PC-3 (cell line): ENCODE measurements around the gene TTC23L. TPM values are rescaled to one million over a fixed set of nuclear protein-coding genes. Genes with fewer than 3 reads are reported as not detected.

Experiments
- ATAC-seq: fragments of 200-7000 bp; cut with Tn5 transposase; 2 replicates; pipeline ENCODE4 v1.9.1; 2020; ENCODE audit warnings: mild to moderate bottlenecking, moderate library complexity
- BruUV-seq: library from RNA; stranded (reverse); fragments of 400-500 nt; replicated peaks from 2 replicates; lab custom pipeline; 2021; lab: Mats Ljungman, UMichigan
- CTCF ChIA-PET: fragments of 300-600 bp; sonication (Branson Sonifier 250); formaldehyde crosslinking; loops from one replicate; lab custom pipeline; 2022; ENCODE audit warnings: antibody characterized with exemption; lab: Charles Lee
- POLR2A ChIA-PET: fragments of 300-600 bp; sonication (Branson Sonifier 250); formaldehyde crosslinking; loops from one replicate; lab custom pipeline; 2022; ENCODE audit warnings: antibody characterized with exemption; ENCODE audit not compliant: unreplicated experiment; lab: Charles Lee
- DNase-seq: peaks from one replicate; pipeline ENCODE4 v3.0.0-alpha.2; 2015
- H2AFZ ChIP-seq: fragments of 300-600 bp; sonication (generic); 2 replicates; pipeline ENCODE4 v1.6.0; 2016; ENCODE audit warnings: antibody characterized with exemption, low read length
- H3F3A ChIP-seq: fragments of 300-600 bp; sonication (generic); one replicate; pipeline ENCODE4 v1.6.0; 2017; ENCODE audit warnings: antibody characterized with exemption, low read length, control low read depth, mild to moderate bottlenecking; ENCODE audit not compliant: unreplicated experiment
- H3K27ac ChIP-seq: fragments of 300-600 bp; sonication (generic); 2 replicates; pipeline ENCODE4 v1.5.1; 2016; ENCODE audit warnings: mild to moderate bottlenecking, low read length
- H3K27me3 ChIP-seq: fragments of 300-600 bp; sonication (generic); 2 replicates; pipeline ENCODE4 v1.6.1; 2016; ENCODE audit warnings: low read length, mixed read lengths
- H3K36me3 ChIP-seq: fragments of 300-600 bp; sonication (generic); 2 replicates; pipeline ENCODE4 v1.6.1; 2016; ENCODE audit warnings: low read depth, mixed run types, low read length, mixed read lengths
- H3K4me1 ChIP-seq: fragments of 300-600 bp; sonication (generic); 2 replicates; pipeline ENCODE4 v1.5.1; 2016; ENCODE audit warnings: low read length; ENCODE audit not compliant: insufficient read depth
- H3K4me2 ChIP-seq: fragments of 300-600 bp; sonication (generic); 2 replicates; pipeline ENCODE4 v1.6.0; 2016; ENCODE audit warnings: low read length
- H3K4me3 ChIP-seq: fragments of 300-600 bp; sonication (generic); 2 replicates; pipeline ENCODE4 v1.5.1; 2016; ENCODE audit warnings: mild to moderate bottlenecking, low read length, mixed read lengths
- H3K79me2 ChIP-seq: fragments of 300-600 bp; sonication (generic); 2 replicates; pipeline ENCODE4 v1.6.1; 2017; ENCODE audit warnings: low read length, mixed read lengths
- H3K9ac ChIP-seq: fragments of 300-600 bp; sonication (generic); 2 replicates; pipeline ENCODE4 v1.6.0; 2016; ENCODE audit warnings: mild to moderate bottlenecking, low read length
- H3K9me2 ChIP-seq: fragments of 300-600 bp; sonication (generic); replicated peaks from 2 replicates; pipeline ENCODE4 v1.6.1; 2016; ENCODE audit warnings: mixed run types, low read length, mixed read lengths
- H3K9me3 ChIP-seq: fragments of 300-600 bp; sonication (generic); 2 replicates; pipeline ENCODE4 v1.6.1; 2016; ENCODE audit warnings: low read length, mixed read lengths
- H4K20me1 ChIP-seq: fragments of 300-600 bp; sonication (generic); 2 replicates; pipeline ENCODE4 v1.6.1; 2016; ENCODE audit warnings: low read length, mixed read lengths
- EZH2 ChIP-seq: fragments of 300-600 bp; sonication (generic); IDR thresholded peaks from one replicate; pipeline ENCODE4 v1.6.1; 2017; ENCODE audit warnings: antibody characterized with exemption, mild to moderate bottlenecking, low read length; ENCODE audit not compliant: unreplicated experiment
- EZH2phosphoT487 ChIP-seq: fragments of 300-600 bp; sonication (generic); IDR thresholded peaks from 2 replicates; pipeline ENCODE4 v1.6.1; 2018; ENCODE audit warnings: mild to moderate bottlenecking, antibody characterized with exemption, low read length, borderline replicate concordance
- intact Hi-C: fragments of 100-400 bp; cut with micrococcal nuclease; formaldehyde crosslinking; loops from 2 replicates; pipeline ENCODE4 v1.9.0; 2023
- total RNA-seq: library from RNA; depleted of rRNA; stranded (reverse); fragments of >200 nt; gene quantifications from 2 replicates; pipeline ENCODE4 v1.2.3, GENCODE V29; 2014
- TF ChIP-seq, protein P1 (sequence below): fragments of 300-600 bp; sonication (generic); conservative IDR thresholded peaks from 2 replicates; pipeline ENCODE4 v1.5.1; 2017; ENCODE audit warnings: antibody characterized with exemption, low read depth, mild to moderate bottlenecking, low read length

TTC23L gene
- total RNA-seq, 1 experiment from 2014 or later = 0.84 TPM

DNA sequence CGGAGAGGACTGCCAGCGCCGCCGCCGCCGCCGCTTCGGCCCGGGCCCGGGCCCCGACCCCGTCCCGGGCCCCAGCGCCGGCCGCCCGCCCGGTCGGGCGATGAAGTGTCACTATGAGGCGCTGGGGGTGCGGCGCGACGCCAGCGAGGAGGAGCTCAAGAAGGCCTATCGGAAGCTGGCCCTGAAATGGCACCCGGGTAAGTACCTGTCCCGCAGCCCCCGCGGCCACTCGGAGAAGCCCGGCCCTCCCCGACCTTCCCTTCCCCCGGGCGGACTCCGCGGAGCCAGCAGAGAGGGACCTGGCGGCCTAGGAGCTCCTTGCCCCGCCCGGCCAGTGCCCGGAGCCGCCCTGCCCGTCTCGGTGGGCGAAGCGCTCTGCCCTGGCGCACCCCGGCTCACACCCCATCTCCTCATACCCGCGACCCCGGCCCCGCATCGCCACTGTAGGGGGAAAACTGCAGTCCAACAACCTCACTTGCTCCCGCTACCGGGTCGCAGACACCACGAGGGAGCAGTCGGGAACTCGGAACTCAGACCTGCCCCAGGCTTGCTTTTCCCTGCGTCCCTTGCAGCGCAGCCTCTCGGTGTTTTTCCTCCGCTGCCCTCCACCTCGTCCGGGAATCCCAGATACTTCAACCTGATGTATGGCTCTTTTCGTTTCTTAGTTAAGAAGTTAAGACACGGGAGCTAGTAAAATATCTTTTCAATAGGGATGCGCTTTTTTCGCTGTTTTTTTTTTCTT lies 90.9 kb downstream of the TTC23L start:
- intact Hi-C loops = loop anchor here (2.0 kb wide), 2 partner anchors 29 to 73 kb away; no protein-coding TSS in a partner anchor
- no peaks in the 10 kb centered on the region for H3K9me2 ChIP-seq
- POLR2A ChIA-PET = interaction anchor here (0.5 to 0.6 kb wide), 7 partner anchors 13 to 1530 kb away, joined by 3 to 8 read pairs (median 4); no protein-coding TSS in a partner anchor
- ATAC-seq (peak; percentile 66), DNase-seq (peak; percentile 80)
- H3K27ac ChIP-seq = peak overlapping the region; percentile 48
- H3K9me3 ChIP-seq = no peaks in the 10 kb centered on the region
- TF ChIP-seq EZH2 (no peak), EZH2phosphoT487 (no peak)
- TF ChIP-seq, protein P1, sequence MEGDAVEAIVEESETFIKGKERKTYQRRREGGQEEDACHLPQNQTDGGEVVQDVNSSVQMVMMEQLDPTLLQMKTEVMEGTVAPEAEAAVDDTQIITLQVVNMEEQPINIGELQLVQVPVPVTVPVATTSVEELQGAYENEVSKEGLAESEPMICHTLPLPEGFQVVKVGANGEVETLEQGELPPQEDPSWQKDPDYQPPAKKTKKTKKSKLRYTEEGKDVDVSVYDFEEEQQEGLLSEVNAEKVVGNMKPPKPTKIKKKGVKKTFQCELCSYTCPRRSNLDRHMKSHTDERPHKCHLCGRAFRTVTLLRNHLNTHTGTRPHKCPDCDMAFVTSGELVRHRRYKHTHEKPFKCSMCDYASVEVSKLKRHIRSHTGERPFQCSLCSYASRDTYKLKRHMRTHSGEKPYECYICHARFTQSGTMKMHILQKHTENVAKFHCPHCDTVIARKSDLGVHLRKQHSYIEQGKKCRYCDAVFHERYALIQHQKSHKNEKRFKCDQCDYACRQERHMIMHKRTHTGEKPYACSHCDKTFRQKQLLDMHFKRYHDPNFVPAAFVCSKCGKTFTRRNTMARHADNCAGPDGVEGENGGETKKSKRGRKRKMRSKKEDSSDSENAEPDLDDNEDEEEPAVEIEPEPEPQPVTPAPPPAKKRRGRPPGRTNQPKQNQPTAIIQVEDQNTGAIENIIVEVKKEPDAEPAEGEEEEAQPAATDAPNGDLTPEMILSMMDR = no peak
- H2AFZ ChIP-seq = peak overlapping the region; percentile 97
- no peaks in the 10 kb centered on the region for H3K27me3 ChIP-seq
- H3F3A ChIP-seq = peaks cover 12% of the 10 kb centered on the region
- H3K4me1 ChIP-seq = peaks cover 14% of the 10 kb centered on the region
- BruUV-seq = no TSS peak
- H3K9ac ChIP-seq = peak overlapping the region; percentile 76
- H3K79me2 ChIP-seq = peaks cover 56% of the 10 kb centered on the region
- peak overlapping the region; percentile 91 for H3K4me3 ChIP-seq
- peaks cover 21% of the 10 kb centered on the region for H3K36me3 ChIP-seq
- CTCF ChIA-PET = interaction anchor here (0.5 to 1.2 kb wide), 2 partner anchors 73 to 143 kb away, joined by 3 to 4 read pairs; no protein-coding TSS in a partner anchor
- peak overlapping the region; percentile 92 for H3K4me2 ChIP-seq
- peaks cover 13% of the 10 kb centered on the region for H4K20me1 ChIP-seq

DNA sequence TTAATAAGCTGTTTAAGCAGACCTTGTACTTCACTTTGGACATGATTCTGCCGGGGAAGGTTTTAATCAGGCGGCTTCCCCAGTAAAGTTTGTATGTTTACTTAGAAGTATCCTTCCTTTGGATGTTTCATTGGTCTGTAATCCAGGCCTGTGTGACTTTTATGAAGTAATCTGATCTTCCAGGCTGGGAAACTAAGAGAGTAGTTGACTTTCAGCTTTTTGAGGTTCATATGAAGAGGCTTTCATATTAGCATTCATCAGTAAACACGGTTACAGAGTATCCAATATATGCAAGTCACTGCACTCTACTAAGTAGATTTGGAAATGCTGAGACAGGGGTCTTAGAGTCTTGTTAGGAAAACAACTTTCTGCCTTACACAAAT lies 91.5 kb downstream of the TTC23L start:
- Histone ChIP-seq H2AFZ (peak overlapping the region; percentile 97), H4K20me1 (peaks cover 8% of the 10 kb centered on the region; the same call in 1 of the 2 replicates), H3K4me2 (peak overlapping the region; percentile 92), H3K36me3 (peaks cover 16% of the 10 kb centered on the region), H3K79me2 (peaks cover 52% of the 10 kb centered on the region), H3K4me3 (peak overlapping the region; percentile 91), H3K27me3 (no peaks in the 10 kb centered on the region), H3K9ac (peak overlapping the region; percentile 76), H3F3A (peaks cover 12% of the 10 kb centered on the region), H3K4me1 (peaks cover 12% of the 10 kb centered on the region), H3K9me3 (no peaks in the 10 kb centered on the region), H3K27ac (peak overlapping the region; percentile 48), H3K9me2 (no peaks in the 10 kb centered on the region)
- DNase-seq = peak; percentile 74
- no TSS peak for BruUV-seq
- intact Hi-C loops = loop anchor here (2.0 kb wide), 2 partner anchors 28 to 72 kb away; no protein-coding TSS in a partner anchor
- peak; percentile 29 for ATAC-seq
- TF ChIP-seq, protein P1 = no peak
- TF ChIP-seq EZH2phosphoT487 (no peak), EZH2 (no peak)
- ChIA-PET CTCF (no interaction called here), POLR2A (interaction anchor here (0.6 kb wide), 1 partner anchor 275 kb away, joined by 3 read pairs; no protein-coding TSS in a partner anchor)
